GM19035 (cell line): ENCODE results near the gene LMO7.

Experiments
- ATAC-seq: cut with Tn5 transposase; IDR thresholded peaks from one replicate; pipeline ENCODE4 v1.9.1; 2021; ENCODE audit not compliant: unreplicated experiment

The LMO7 gene

DNA sequence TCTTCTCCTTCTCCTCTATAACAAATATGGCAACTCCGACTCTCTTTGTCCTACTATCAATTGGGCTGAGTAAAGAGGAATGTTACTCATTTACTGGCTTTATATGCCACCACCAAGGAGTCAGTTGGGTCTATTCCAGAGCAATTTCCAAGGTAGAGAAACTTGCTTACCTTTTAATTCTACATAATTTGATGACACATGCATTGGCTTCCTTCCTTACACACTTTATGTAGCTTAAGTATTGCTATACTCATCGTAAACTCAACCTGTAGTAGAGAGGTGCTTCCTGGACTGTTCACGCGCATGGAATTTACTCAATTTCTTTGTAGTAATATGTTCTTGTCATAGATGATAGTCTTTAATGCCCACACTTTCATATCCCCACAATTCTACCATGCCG lies 160.7 kb downstream of the LMO7 start:
- ATAC-seq, result no peak

DNA sequence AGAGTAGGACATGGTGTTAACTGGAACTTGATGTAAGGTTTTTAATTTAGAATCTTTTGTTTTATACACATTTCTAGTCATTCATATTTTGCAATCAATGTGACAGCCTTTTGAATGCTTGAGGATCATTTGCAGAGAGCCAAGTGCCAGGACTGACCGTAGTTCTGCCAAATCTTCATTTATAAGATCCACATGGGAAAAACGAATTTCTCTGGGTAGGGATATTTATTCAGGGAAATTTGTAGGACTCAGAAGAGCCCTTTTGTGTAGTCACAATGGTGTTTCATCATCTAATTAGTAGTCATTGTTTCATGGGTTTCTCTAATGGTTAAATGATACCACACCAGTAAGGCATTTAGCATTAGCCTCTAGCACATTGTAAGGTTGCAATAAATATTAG lies 161.1 kb downstream of the LMO7 start:
- no peak for ATAC-seq

DNA sequence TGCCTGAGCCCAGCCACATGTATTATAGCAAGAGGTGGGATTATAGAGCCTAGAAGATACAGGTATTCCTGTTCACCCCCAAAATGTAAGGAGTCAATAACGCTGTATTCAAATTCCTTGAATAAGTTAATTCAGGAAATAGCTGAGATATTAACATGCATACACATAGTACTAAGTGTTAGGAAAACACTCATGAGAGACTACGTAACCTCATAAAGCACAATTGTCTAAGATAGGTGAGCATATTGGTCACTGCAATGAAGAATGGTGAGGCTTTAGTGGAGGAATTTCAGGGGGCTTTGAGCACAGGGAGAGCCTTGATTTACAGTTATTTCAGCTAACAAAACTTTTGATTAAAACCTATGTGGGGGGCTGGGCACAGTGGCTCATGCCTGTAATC lies 161.6 kb downstream of the LMO7 start:
- ATAC-seq, result no peak

DNA sequence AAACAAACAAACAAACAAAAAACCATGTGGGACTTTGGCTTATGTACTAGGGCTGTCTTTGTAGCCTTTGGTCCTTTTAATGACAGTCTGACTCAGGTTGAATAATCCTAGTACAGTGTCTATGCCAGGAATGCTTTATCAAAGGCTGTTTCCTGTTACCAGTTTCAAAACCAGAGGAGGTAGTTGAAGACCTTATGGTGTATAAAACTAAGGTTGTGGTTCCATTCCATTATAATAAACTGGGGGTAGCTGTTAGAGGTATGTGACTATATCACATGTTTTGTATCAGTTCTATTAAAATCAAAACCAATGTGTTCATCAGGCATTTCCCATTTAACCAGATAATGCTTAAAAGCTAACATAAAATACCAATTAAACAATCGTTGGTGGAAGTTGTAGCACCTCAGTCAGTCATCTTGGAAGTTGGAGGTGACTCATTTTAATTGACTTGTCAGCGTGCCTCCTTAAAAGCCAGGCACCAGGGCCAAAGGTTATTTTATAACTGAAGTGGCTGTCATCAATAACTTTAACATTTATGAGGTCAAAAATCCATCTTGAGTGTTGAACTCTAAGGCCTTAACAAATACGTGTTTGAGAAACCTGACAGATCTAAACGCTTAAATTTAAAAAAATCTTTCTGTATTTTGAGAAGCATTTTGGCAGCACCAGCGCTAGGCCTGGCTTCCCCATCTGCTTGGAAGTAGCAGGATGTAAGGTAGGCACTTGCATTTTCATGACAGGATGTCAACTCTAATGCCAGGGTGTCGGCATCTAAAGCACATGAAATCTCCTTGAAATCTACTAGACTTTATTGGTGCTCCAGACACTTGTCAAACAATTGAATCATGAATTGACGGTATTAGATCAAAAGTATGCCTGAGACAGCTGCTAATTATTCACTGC lies 162.5 kb downstream of the LMO7 start:
- ATAC-seq, result no peak

DNA sequence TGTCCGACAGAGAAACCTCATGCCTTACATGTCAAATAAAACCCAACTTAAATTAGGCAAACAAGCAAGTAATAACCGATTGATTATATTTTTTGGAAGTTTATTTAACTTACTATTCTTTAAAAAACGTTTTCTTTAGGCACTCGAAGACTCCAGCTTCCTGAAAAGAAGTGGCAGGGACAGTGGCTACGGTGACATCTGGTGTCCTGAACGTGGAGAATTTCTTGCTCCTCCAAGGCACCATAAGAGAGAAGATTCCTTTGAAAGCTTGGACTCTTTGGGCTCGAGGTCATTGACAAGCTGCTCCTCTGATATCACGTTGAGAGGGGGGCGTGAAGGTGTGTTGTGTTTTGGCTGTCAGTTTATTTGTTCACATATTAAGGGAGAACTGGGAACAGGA lies 164.4 kb downstream of the LMO7 start:
- no peak for ATAC-seq

DNA sequence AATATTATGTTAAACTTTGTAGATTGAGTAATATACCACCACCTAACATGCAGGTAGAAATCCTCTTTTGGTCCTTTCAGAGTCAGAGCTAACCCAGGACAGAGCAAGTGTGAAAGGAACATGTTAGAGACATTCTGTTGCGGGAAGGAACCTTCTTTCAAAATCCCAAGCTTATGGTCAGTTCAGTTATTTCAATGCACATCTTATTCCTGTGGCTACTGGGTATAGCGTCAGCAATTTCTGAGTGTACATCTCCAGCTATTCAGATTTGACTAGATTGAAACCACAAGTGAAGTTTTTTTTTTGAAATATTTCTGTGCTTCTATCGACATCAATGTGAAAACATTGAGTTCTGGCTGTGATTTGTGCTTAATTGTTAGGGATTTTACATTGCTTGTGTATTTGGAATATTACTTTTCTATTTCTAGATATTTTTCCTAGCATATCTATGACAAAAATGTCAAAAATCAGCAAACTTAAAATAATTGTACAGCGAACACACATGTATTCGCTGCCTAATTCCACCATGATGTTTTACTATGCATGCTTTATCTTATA lies 165.3 kb downstream of the LMO7 start:
- no peak for ATAC-seq

DNA sequence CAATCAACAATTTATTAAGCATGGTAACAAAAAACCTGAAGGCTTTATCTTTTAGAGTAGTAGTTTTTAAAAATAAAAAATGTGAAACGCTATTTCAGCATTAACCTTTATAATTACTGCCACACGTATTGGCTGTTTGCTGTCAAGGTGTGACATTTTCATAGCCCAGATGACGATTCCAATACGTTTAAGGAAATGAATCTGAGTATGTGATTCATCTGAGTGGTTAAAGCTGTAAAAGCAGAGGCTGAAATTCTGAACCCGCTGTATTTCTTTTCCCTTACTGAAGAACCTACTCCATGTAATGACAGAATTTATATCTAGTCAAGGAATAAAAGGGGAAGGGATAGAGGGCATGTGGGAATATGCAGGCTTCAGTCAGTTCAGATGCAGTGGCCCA lies 166.0 kb downstream of the LMO7 start:
- ATAC-seq, result no peak

DNA sequence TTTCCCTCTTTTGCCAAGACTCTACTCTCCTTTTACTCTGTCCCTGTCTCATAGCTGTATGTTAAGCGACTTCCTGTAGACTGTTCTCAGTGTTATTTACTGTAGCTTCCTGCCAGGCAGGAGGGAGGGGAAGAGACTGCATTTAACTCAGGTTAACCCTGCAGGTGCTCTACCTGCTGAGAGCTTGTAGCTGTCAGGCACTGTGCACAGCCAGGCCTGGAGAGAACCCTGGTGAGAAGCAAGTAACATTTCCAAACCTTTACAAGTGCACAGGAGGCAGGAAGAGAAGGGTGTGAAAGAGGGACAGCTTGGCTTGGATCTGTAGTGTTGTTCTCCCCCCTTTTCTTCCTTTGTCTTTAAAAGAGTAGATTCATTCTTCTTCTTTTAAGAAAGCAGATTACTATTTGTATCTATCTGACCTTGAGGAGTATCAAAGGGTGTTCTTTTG lies 167.1 kb downstream of the LMO7 start:
- no peak for ATAC-seq

DNA sequence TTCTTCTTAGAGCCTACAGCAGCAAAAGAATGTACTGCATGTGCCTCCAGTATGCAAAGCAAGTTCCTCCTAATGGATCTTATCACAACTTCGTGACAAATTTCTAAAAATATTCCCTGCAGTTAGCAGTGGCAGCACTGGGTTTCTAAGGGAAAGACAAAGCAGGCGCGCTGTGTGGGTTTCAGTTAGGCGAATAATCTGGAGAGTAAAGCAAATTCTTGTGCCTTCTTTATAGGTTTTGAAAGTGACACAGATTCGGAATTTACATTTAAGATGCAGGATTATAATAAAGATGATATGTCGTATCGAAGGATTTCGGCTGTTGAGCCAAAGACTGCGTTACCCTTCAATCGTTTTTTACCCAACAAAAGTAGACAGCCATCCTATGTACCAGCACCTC lies 167.9 kb downstream of the LMO7 start:
- ATAC-seq, result no peak

DNA sequence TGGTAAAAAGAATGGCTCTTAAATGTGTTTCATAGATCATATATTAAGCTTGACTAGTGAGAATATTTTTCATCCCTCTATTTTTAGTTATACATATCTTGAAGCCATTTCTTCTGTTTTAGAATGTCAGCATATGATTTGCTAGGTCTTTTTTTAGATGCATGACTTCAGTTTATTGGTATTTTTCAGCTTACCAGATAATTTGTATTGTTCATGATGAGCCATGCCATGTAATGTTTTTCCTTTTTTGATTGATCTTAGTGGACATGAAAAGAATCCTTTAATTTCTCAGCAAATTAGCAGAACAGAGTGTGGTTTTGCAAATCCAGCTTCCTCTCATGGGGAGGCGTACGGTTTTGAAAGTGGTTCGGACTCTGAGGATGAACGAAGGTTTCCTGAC lies 168.5 kb downstream of the LMO7 start:
- ATAC-seq, result no peak

DNA sequence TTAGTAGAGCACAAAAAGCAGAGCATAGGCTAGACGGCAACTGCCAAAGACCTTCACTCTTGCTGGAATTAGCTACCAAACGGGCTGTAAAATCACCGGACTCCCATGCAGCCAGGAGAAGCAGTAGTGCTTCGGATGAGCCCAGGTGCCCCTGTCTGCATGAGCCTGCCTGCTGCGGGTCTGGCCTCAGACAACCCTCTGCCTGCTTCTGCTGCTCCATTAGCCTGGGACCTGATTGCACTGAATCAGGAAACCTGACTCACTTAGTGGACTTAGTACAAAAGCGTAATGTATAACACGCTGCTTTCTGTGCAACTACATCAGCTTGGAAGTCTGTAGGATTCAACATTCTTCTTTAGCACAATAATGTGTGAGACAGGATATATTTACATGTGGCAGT lies 170.0 kb downstream of the LMO7 start:
- no peak for ATAC-seq

DNA sequence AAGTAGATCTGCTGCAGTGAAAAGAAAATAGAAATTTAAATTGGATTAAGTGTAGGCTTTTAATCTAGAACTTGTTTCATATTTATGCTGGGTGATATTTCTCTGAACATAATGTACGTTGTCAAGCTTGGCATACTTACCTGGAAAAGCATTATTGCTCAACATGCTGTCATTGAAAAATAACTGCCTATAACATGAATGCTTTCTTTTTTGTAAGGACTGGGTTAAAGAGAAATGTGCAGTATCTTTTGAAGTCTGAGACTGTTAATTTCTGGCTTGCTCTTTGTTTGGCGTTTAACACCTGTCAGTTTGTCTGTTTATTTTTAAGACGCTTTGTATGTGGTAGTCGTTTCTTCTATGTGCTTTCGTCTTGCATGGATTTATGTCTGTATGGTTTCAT lies 175.2 kb downstream of the LMO7 start:
- ATAC-seq, result no peak

DNA sequence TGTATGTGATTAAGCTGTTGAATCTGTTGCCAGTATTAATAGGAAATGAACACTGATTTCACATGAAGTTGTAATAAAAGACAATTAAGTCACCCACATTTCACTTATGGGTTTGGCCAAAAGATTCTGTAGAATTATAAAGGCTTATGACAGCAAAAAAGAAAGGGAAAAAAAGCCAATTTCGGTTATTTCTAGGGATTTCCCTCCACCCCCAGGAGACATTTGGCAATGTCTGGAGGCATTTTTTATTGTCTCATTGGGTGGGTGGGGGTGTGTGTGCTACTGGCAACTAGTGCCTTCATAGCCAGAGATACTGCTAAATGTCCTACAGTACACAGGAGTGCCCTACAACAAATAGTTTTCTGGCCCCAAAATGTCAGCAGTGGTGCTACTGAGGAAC lies 175.7 kb downstream of the LMO7 start:
- no peak for ATAC-seq

DNA sequence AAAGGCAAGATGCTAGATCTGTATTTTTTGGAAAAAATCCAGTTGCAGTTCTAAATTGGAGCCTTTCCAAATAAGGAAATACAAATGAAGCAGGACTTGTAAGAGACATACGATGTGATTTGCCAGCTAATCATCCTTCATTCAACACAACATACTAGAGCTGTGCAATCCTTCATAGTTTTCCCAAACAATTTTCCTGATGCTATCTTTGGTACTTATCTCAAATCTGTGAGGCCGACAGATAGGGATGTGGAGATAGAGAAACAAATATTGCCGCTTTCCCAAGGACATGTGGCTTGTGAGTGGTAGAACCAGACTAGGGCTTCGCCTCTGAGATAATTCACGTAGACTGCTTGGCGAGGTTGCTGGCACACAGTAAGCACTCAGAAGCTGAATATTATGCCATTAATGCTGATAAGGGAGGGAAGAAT lies 176.6 kb downstream of the LMO7 start:
- ATAC-seq, result no peak

DNA sequence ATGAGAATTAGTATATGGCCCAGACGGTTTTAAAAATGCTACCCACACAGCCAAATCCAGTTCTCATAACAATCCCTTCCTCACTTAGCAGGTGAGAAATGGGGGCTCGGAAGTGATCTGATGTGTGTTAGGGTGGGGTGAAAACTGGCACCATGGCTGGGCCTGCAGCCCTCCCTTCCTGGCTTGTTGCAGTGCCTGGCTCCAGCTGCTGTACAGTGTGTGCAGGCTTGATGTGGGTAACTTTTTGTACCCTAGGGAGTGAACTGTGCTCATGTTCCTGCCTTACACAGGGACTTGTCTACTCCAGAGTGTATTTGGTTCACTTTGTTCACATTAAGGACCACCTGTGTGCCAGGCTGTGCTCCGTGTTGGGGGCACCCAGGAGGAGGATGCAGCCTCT lies 177.2 kb downstream of the LMO7 start:
- ATAC-seq, result no peak

DNA sequence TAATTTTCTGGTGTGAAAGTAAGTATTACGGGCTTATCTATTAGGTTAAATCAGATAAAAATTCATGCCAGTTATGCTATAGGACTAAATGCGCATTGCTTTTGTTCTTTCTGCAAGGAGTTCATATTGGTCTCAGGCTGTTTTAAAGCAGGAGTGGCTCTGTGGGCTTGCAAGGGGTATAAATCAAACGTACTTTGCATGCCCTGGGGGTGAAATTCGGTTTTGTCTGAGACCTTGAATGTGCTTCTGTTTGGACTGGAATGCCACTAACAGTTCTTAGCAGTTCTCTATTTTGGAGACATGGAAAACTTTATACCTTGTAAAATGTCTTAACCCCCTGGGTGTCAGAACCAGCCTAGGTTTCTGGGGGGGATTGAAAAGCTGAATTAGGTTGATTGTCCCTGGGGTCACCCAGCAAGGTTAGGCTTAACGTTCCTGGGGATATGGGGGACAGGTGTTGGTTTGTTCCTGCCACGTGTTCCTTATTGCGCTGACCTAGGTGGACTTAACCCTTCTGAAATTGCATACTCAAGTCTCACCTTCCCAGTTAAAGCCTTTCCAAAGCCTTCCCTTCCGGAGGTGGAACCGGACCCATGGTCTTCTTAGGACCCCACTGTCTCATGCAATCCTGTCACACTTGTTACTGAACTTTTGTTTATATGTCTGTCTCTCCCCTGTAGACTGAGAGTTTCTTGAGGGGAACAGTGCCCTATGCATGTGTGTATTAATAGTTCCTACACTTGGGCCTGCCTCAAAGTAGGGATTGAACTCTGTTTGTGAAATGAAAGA lies 182.2 kb downstream of the LMO7 start:
- ATAC-seq, result no peak

DNA sequence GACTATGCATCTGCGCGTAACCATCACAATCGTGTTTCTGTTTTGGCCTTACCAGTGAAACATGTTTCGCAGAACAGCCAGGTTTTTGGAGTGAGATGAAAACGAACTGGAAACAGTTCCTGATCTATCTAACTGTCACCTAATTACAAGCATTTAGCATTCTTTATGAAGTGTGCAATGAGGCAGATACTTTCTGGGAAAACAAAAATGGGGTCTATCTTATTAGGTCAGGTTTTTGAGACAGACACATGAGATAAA lies 182.8 kb downstream of the LMO7 start:
- no peak for ATAC-seq

DNA sequence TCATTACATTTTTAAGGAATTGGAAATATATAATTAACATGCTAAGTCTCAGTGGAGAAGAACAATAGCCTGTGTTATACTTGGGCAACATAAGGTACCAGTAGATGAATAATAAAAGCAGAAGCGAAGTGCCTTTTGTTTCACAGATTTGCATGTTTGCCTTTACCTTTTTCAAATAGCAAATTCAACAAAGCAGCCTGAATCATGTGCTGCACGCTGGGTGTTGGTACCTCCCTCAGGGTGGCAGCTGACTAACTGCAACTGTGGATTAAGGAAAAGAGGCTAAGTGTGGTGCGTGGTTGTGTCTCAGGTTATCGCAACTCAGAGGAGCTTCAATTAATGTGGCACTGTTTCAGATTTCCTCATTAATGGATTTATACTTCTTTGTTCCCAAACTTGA lies 189.0 kb downstream of the LMO7 start:
- no peak for ATAC-seq

DNA sequence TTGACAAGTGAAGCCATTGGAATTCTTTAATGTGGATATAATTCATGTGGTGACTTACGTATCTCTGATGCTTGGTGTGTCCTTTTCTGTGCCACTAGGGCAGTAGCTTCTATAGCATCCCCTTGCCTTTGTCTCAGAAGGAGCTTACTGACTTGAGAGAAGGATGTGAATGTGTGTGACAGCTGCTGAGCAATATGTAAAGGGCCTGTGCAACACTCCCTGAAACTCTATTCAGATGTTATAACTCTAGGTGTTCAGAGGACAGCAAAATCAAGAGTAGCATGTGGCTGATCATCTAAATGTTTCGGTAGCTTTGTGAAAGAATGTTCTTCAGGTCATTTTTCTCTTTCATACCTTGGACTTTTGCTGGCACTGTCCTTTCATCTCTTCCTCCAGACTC lies 189.5 kb downstream of the LMO7 start:
- ATAC-seq, result no peak

DNA sequence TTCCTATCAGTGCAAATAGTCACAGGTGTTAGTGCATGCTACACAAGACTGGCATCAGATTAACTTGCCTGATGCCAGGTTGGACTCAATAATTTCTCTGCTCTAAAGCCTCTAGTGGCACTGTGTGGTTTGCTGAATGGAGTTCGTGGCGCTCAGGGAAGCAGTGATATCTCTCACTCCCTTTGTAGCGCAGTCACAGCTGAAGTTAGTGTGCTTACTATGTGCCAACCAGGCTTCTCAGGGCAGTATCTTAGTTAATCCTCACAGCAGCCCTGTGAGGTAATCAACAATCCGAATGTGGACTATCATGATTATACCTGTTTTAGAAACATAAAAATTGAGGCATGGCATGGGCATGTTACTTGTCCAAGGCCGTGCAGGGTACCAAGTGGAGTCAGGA lies 190.3 kb downstream of the LMO7 start:
- no peak for ATAC-seq

DNA sequence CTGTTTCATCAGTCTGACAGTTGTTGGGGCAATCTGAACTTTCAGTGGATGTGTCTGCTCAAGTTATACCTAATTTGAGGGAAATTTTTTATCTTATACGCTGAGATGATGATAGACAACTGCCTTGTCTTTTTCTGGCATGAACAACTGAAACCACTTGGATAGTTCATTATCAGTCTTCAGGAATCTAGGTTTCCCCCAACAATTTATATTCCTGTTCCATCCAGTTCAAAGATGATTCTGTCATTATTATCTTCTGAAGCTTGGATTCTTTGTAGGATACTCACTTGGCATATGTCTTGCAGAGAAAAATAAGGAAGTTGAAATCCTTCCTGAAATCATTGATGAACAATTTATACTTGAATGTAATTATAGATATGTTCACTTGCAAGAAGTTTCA lies 193.7 kb downstream of the LMO7 start:
- no peak for ATAC-seq

DNA sequence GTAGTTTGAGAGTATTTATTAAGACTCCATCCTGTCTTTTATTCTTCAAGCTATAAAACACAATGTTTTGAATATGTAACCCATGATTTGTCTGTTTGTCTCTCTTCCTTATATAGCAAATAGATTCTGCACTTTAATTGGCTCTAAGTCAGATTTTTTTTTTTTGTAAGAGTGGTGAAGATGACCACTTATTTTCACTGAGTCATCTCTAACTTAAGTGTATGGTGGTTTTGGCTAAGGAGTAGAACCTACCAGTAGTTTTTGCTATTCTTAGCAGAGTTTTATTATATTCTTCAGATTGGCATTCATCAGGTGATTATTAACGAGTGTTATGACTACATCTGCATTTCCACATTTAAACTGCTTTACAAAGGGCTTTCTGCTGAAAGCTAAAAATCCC lies 194.7 kb downstream of the LMO7 start:
- no peak for ATAC-seq
